CD4-positive, alpha-beta T cell treated with Interleukin-6 for 4 hours (primary cell): ENCODE results near the gene ACOT7.

Experiments
- DNase-seq: peaks from one replicate; pipeline ENCODE4 v3.0.0-alpha.2; 2020; ENCODE audit warnings: mixed read lengths

The ACOT7 gene

DNA sequence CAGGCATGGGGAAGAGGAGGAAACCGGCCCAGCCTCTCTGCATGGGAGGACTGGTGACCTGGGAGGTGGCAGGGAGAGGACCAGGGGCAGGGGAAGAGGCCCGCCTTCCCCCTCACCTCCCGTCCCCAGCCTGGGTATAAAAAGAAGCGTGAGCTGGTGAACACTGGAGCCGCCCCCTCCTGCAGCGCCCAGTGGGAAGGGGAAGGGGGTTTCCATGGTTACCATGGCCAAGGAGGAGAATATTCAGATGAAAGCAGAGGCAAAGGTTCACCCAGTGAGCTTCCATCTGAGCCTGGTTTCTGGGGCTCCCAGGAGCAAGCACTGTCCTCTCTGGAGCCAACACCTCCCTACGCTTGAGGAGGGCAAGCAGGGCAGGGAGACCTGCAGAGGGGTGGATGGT, 54.9 kb downstream of the ACOT7 start:
- no peak for DNase-seq

DNA sequence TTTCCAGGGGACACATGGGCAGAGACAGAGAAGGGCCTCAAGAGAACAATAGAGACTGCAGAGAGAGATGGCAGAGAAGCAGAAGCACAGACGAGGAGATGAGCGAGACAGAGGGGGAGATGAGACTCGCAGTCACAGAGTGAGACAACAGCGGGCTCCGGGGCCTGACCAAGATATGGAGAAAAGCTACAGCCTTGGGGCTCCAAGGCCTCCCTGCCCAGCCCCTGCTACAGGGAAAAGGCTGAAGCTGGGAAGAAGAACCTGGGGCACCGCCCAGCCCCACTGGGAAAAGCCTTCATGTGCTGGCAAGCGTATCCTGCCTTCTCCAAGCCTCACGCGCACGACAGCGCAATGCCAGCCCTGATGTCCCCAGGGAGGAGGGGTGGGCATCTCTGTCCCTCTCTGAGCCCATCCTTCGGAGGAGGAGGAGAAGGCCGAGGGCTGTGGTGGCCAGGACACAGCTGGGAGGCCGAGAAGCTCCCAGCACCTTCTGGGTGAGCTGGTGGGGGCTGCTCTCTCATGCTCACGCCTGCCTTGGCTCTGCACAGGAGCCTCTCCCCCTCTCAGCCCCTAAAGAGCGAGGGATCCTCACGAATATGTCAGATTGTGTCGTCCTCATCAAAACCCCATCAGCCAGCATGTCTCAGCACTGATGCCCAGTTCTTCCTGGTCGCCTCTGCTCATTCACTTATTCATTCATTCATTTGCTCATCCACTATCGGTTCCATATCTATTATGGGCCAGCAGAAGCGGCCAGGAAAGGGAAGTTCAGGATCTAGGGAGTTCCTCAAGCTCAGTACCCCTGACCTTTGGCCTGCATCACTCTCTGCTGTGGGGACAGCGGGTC, 56.6 kb downstream of the ACOT7 start:
- no peak for DNase-seq

DNA sequence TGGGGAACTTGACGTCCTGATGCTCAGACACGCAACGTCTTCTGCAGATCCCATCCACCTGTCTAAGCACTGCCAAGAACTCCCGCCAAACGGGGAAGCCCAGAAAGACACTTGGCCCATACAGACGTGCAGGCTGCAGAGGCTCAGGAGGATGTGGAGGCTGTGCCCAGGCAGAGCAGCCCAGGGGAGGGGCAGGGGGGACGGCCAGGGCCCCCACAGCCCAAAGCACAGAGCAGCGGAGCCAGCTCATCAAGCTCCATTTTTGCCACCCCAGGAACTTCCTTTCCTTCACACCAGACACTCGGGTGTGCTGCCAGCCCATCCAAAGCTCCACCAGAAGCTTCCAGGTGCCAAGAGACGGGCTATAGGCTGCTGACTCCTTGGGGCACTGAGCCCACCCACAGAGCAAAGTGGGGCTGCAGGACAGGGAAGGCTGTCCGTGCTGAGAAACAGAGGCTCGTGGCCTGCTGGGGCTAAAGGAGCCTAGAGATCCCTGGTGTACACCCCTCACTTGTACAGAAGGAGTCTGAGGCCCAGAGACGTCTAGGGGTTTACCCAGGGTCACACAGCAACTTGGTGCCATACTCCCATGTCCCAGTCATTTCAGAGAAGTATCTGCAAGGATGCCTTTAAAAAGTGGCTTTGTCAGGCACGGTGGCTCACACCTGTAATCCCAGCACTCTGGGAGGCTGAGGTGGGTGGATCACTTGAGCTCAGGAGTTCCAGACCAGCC, 59.1 kb downstream of the ACOT7 start:
- DNase-seq: no peak

DNA sequence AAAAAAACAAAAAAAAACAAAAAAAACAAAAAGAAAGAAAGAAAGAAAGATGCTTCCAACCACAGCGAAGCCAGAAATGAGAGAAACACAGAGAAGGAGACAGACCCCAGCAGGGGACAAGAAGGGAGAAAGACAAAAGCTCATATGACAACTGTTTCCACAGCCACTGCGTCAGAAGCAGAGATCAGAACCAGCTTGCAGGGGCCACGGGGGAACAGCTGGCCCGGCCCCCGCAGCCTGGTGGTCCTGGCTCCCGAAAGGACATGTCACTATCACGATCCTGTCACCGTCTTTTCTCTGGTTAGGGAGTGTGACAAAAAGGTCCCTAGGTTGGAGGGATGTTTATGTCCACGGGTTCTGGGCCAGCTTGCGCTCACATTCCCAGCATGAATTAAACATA, 60.7 kb downstream of the ACOT7 start:
- DNase-seq: no peak

DNA sequence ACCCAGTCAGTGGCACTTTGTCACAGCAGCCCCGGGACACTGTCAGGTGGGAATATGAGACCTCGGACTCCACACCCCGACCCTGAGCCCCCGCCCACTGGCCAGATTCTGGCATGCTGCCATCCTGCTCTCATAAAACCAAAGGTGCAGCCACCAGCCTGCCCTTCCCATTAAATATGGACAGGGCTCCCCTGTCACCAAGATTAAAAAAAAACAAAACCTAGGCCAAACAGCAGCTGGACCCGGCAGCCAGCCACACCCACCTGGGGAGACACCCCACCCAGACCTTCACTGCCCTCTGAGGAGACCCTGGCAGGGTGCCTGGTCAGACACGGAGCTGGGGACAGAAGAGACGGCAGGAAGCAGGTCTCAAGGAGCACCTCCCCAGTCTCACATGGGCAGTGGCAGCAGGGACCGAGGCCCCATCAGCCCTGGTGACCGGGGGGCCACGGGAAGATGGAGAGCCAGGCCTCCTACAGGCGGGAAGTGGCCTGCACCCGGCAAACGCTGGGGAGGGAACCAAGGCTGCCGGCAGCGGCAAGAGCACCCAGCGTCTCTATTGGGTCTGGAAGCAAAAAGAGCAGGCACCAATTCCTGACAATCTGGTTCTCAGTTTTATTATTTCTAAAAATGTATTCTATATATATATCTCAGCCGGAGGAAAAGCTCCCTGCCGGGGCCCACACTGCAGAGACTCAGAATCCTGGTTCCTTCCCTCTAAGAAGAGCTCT, 61.9 kb downstream of the ACOT7 start:
- no peak for DNase-seq

DNA sequence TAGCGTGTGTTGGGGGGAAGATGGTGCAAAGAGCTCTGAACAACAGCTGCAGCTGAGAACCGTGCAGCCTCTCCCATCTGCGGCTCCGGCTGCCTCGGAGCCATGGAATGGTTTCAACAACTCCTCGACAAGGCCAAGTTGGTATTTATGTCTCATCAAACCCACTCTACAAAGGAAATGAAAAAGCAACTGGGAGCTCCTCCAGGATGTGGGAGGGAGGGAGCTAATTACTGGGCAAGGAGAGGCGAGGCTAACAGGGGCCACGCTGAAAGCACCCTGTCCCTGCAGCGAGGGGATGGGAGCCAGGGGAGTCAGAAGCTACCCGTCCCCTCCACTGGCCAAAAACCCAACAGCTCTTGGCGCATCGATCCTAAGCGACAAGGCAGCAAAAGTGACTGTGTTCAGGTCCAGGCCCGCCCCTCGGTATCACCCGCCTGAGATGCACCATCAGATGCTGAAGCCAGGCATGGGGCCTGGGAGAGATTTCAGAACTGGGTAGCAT, 63.1 kb downstream of the ACOT7 start:
- no peak for DNase-seq

DNA sequence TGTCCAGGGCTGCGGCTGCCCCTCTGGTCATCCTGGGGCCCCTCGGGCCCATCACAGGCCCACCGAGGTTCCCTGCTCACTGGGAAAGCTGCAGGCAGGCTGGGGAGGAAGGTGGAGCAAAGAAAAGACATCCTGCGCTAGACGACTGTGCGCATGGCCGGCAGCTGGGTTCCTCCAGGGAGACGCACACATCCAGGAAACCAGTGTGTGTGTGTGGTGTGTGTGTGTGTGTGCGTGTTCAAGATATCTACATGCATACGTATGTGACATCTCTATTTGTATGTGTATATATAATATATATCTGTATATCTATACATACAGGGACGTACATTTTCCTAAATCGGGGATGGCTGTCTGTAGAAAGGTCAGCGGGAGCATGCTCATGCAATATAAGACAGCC, 63.7 kb downstream of the ACOT7 start:
- DNase-seq: no peak

DNA sequence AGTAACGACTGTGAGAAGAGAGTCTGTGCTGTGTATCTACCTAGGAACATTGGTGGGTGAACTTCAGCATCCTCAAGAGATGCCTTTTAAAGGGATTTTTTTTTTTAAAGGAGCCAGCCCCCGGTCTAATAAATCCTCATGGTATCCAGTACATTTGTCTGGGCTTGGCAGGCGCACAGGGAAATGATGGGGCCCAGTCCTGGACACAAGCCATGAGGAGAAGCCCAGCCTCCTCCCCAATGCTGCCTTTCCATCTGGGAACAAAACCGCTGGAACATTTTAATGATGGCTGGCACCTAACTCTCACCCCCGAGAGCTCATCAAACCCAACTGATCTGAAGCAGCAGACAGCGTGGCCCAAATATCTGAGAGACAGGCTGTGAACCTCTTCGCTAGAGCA, 64.2 kb downstream of the ACOT7 start:
- no peak for DNase-seq

DNA sequence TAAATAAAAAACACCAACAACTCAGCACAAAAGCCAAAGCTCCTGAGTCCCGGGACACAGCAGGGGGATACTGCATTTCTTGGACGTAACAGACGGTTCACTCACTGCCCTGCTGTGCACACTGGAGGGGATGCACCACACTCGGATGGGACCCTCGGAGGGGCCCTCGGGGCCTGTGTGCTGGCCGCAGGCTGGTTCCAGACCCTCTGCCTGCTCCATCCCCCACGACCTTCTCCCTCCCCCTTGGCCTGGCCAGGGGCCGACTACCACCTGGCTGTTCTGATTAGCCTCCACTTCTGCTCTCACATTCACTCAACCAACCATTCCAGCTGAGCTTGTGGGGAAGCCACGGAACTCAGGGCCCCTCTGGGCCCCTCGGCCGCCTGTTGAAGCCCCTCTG, 64.9 kb downstream of the ACOT7 start:
- no peak for DNase-seq

DNA sequence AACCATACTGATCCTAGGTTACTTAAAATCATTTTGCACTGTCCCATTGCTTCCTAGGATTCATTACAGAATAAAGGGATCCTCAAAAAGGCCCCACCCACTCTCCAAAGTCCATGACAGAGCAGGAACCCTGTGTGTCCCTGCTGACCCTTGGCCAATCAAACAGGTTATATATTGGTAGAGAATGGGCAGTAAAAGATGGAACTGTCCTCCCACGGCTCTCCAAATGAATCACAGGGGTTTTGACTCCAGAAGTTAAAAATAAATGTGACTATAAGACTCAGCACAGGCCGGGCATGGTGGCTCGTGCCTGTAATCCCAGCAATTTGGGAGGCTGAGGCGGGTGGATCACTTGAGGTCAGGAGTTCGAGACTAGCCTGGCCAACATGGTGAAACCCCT, 65.5 kb downstream of the ACOT7 start:
- no peak for DNase-seq

DNA sequence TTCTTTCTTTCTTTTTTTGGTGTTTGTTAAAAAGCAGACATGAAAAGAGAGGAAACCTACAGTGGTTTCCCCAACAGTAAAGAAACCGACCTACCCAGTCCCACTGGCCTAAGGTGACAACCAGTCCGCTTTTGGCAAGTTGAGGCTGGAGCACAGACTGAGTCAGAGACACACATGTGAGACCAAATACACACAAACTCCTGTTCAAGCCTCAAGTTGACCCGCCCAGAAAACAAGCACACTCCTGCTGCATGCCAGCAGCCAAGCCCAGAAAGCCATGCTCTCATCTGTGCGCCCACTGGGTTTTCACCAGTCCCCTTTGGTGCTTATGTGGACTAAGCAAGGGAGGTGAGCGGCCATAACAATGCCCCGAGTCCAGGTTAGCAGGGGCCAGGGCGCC, 68.1 kb downstream of the ACOT7 start:
- DNase-seq: no peak

DNA sequence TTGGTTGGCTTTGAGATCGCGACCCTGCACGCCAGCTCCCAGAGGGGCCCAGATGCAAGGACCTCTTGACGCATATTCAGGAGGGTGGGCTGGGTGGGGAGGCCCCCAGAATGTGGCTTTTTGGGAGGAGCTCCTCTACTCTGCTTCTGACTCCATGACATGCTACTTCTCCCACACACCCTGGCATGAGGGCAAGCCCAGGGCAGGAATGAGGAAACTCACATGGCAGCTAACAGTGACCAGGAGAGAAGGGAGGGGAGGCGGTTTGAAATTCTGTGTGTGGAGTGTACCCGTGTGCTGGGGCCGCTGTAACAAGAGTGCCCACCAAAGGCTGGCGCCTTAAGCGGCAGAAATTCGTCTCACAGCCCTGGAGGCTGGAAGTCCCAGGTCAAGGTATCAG, 71.4 kb downstream of the ACOT7 start:
- DNase-seq: no peak

DNA sequence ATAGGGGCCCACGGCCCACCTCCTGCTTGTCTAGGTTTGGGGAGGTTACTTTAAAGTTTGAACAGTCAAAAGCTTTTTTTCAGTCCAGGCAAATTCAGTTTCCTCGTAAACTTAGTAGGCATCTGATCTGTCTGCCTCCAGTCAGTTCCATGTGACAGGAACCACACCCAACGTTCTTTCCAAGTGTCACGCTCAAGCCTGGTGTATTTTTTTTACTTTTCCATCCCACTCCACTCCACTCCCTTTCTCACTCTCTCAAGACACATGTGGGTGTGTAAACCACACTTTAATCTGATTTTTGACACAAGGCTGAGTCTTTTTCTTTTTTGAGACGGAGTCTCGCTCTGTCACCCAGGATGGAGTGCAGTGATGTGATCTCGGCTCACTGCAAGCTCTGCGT, 72.4 kb downstream of the ACOT7 start:
- DNase-seq: no peak

DNA sequence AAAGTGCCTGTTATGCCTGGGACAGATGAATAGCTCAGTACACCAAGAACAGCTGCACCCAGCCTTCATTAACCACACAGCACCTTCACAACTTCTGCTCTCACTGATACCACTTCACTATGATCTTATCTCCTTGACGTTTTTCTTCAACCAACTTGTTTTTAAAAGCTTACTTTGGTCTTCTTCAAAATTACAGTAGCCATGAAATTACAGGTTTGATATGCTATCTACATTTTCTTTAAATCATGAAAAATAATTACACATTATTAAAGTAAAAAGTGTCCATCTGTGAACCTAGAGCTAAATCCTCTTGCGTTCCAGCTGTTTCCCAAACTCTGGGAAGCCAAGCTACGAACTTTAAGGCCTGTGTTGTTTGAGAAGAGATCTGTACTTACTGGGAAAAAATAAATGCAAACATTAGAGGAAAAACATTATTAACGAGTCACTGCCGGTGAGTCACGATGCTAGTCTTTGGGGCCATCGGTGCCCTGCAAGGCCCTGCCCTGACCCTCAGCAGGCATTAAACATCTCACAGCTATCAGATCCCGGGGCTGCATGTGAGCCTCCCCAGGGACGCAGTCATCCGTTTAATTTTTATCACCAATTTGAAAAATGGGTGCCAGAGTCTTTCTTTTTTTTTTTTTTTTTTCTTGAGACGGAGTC, 76.3 kb downstream of the ACOT7 start:
- DNase-seq: no peak

DNA sequence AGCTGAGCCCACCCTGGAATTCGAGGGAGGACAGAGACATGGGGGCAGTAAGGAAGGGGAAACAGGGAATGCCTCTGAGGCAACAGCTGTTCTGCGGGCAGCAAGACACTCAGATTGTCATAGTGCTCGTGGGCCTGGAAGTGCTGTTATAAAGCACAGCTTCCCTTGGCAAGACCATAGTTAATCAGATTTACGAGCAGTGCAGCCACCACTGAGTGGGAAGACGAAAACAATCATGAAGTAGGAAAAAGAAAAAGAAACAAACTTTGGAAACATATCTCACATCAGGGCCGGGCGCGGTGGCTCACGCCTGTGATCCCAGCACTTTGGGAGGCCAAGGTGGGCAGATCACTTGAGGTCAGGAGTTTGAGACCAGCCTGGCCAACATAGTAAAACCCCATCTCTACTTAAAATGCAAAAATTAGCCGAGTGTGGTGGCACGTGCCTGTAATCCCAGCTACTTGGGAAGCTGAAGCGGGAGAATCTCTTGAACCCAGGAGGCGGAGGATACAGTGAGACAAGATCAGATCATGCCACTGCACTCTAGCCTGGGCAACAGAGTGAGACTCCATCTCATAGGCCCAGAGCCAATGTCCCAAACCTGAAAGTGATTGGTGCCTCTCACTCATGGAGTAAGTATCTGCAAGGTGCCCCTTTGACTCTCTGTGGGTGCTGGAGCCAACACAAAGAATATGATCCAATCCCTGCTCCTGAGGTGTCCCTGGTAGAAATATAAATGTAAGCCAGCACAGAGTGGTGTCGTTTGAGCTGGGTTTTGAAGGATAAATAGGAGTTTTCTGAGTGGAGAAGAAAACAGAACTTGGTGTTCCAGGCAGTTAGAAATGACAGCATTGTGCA, 77.1 kb downstream of the ACOT7 start:
- no peak for DNase-seq

DNA sequence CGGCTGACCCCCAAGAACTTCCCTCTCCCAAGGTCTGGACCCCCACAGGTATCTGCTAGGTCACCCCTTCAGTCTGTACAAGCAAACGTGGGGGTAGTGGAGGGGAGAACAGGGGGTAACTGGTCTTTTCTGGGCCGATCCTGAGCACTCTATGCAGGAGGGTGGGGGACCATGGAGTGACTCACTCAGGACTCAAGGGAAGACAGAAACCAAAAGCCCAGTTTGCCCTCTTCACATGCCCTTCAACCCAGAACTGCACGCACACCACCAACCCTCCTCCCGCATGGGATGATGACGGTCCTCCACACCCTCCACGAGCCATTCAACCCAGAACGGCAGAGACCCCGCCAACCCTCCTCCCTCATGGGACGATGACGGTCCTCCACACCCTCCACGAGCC, 79.1 kb downstream of the ACOT7 start:
- DNase-seq: no peak

DNA sequence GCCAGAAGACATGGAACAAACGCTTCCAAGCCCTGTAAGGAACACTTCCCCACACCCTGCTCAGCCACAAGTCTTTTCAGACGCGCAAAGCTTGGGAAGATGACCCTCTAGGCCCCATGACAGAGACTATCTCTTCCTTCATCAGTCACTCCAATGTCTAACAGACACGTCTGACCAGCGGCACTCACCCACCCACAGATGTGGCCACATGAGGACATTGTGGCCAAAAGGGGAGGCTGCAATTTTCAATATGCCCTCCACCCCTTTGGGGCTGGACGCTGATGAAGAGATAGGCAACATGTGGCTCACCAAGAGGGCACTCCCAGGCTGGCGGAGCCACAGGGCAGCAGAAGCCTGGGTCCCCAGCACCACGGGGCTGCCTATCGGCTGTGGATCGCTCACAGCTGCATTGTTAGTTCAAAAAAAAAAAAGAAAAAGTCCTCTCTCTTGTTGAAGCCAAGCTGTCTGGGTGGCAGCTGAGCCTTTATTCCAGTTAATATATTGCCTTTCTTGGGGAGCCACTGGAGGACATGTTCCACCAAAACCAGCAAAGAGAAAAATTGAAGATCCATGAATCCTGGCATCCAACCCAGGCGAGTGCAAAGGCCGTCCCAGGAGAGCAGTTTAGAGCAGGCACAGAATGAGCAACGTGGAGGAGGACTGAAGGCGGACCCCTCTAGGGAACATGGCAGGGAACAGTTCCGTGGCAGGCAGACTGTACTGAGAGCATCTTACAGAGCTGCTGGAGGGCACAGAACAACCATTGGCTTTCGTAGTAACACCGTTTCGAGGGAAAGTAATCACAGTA, 80.0 kb downstream of the ACOT7 start:
- no peak for DNase-seq

DNA sequence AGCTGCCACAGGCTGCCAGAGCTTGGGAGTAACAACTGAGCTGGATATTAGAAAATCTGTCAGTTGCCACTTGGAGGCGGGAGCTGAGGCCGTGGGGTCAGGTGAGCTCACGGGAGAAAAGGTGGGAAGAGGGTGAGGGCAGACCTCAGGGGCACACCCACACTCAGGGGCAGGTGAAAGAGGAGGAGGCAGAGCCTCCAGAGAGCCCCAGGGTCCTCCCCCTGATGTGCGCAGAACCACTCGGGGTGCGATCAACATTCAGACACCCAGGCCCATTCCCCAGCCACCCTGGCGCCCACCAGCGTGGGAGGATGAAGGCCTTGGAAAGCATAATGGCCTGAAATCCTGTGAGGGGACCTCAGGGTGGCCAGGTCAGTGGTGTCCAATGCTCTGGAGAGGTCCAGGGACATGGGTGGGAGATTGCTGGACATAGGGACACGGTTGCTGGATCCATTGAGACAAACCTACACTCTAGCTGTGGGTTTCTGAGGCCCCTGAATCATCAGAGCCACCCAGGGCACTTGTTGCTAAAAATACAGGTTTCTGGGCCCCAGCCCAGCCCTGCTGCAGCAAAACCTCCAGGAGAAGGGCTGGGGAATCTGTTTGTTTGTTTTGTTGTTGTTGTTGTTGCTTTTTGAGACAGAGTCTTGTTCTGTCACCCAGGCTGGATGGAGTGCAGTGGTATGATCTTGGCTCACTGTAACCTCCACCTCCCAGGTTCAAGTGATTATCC, 83.3 kb downstream of the ACOT7 start:
- DNase-seq: no peak

DNA sequence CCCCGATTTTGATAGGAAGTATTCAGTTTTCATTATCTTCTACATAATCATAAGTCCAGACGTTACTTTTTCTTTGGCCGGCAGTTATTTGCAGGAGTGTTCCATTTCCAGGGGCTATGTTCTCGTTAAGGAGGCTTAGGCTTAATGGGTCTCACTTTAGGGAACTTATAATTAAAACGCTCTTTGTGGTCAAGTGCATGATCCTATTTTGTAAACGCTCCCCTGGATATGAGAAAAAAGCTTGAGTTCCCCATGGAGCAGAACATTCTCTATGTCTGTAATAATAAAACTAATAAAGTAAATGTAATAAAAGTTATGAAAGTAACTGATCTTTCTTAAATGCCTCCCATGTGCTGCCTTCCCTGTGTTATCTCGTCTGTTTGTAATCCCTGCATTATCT, 84.0 kb downstream of the ACOT7 start:
- DNase-seq: no peak

DNA sequence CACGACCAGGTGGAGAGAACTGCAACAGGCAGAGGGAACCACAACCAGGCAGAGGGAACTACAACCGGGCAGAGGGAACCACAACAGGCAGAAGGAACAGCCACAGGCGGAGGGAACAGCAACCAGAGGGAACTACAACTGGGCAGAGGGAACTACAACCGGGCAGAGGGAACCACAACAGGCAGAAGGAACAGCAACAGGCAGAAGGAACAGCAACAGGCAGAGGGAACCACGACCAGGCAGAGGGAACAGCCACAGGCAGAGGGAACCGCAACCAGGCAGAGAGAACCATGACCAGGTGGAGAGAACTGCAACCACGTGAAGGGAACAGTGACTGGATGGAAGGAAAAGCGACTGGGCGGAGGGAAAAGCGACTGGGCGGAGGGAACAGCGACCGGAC, 85.1 kb downstream of the ACOT7 start:
- no peak for DNase-seq
